OCI-LY7 (cell line): ENCODE results near the gene ENO1. TPM values are rescaled to one million over a fixed set of nuclear protein-coding genes. Genes with fewer than 3 reads are reported as not detected.

Source experiments
- BruUV-seq: library from RNA; stranded (reverse); fragments of 400-500 nt; replicated peaks from 2 replicates; lab custom pipeline; 2021; lab: Mats Ljungman, UMichigan
- CTCF ChIA-PET: fragments of 300-600 bp; sonication (Branson Sonifier 250); formaldehyde crosslinking; loops from one replicate; lab custom pipeline; 2022; ENCODE audit warnings: antibody characterized with exemption; ENCODE audit not compliant: unreplicated experiment; lab: Charles Lee
- POLR2A ChIA-PET: fragments of 300-600 bp; sonication (Branson Sonifier 250); formaldehyde crosslinking; loops from one replicate; lab custom pipeline; 2022; ENCODE audit warnings: antibody characterized with exemption; lab: Charles Lee
- DNase-seq: peaks from one replicate; pipeline ENCODE4 v3.0.0-alpha.2; 2015; ENCODE audit warnings: low spot score
- H2AFZ ChIP-seq: fragments of 200-600 bp; sonication (generic), shearing (Covaris generic); 2 replicates; pipeline ENCODE4 v1.6.1; 2014; ENCODE audit warnings: mild to moderate bottlenecking, antibody characterized with exemption, low read length, moderate library complexity
- H3K27ac ChIP-seq: fragments of 200-600 bp; sonication (generic); 2 replicates; pipeline ENCODE4 v1.5.1; 2014; ENCODE audit warnings: mixed run types, low read depth, mild to moderate bottlenecking, moderate library complexity, low read length, inconsistent platforms; ENCODE audit not compliant: poor library complexity, severe bottlenecking
- H3K36me3 ChIP-seq: fragments of 200-600 bp; sonication (generic); 2 replicates; pipeline ENCODE4 v1.6.1; 2014; ENCODE audit warnings: mild to moderate bottlenecking, antibody characterized with exemption, low read length, moderate library complexity, mixed read lengths; ENCODE audit not compliant: insufficient read depth
- H3K4me1 ChIP-seq: fragments of 200-600 bp; sonication (generic); 2 replicates; pipeline ENCODE4 v1.5.1; 2014; ENCODE audit warnings: mild to moderate bottlenecking, low read length; ENCODE audit not compliant: insufficient read depth, poor library complexity, severe bottlenecking
- H3K4me2 ChIP-seq: fragments of 200-600 bp; sonication (generic); 2 replicates; pipeline ENCODE4 v1.6.1; 2014; ENCODE audit warnings: mild to moderate bottlenecking, low read length
- H3K4me3 ChIP-seq: fragments of 200-600 bp; sonication (generic); 2 replicates; pipeline ENCODE4 v1.5.1; 2014; ENCODE audit warnings: mild to moderate bottlenecking, low read depth, low read length; ENCODE audit not compliant: poor library complexity, severe bottlenecking
- H3K79me2 ChIP-seq: fragments of 200-600 bp; sonication (generic); 2 replicates; pipeline ENCODE4 v1.6.1; 2016; ENCODE audit warnings: low read depth, mild to moderate bottlenecking, low read length, moderate library complexity, mixed read lengths; ENCODE audit not compliant: insufficient read depth
- H3K9me2 ChIP-seq: fragments of 200-600 bp; sonication (generic); 2 replicates; pipeline ENCODE4 v1.6.1; 2016; ENCODE audit warnings: mild to moderate bottlenecking, low read length, mixed read lengths; ENCODE audit not compliant: insufficient read depth
- H3K9me3 ChIP-seq: fragments of 200-600 bp; sonication (generic); 2 replicates; pipeline ENCODE4 v1.6.1; 2014; ENCODE audit warnings: mild to moderate bottlenecking, mixed run types, low read length, mixed read lengths
- H4K20me1 ChIP-seq: fragments of 200-600 bp; sonication (generic); 2 replicates; pipeline ENCODE4 v1.6.1; 2014; ENCODE audit warnings: mild to moderate bottlenecking, antibody characterized with exemption, low read length, moderate library complexity, mixed read lengths; ENCODE audit not compliant: insufficient read depth
- EZH2phosphoT487 ChIP-seq: fragments of 200-600 bp; sonication (generic); IDR thresholded peaks from 2 replicates; pipeline ENCODE4 v1.6.1; 2018; ENCODE audit warnings: low read depth, borderline replicate concordance, mild to moderate bottlenecking, mixed run types, antibody characterized with exemption, low read length, moderate library complexity, mixed read lengths
- intact Hi-C: fragments of 100-400 bp; cut with micrococcal nuclease; formaldehyde crosslinking; loops from one replicate; pipeline ENCODE4 v1.10.0; 2022; ENCODE audit not compliant: unreplicated experiment
- total RNA-seq, 2 experiments: library from RNA; depleted of rRNA in 1 of 2; stranded (reverse); fragments of >200 nt in 1 of 2; shearing (Covaris generic) in 1 of 2; gene quantifications; 2 replicates each; pipeline ENCODE4 v1.2.3, GENCODE V29; 2014 to 2022
- TF ChIP-seq, protein P1 (sequence below): fragments of 200-600 bp; sonication (generic); conservative IDR thresholded peaks from 2 replicates; pipeline ENCODE4 v1.5.1; 2014; ENCODE audit warnings: mild to moderate bottlenecking, antibody characterized with exemption, low read length, moderate library complexity, mixed read lengths

Gene ENO1
- total RNA-seq, 2 experiments from 2014 or later = 1,017 to 1,337 TPM

DNA sequence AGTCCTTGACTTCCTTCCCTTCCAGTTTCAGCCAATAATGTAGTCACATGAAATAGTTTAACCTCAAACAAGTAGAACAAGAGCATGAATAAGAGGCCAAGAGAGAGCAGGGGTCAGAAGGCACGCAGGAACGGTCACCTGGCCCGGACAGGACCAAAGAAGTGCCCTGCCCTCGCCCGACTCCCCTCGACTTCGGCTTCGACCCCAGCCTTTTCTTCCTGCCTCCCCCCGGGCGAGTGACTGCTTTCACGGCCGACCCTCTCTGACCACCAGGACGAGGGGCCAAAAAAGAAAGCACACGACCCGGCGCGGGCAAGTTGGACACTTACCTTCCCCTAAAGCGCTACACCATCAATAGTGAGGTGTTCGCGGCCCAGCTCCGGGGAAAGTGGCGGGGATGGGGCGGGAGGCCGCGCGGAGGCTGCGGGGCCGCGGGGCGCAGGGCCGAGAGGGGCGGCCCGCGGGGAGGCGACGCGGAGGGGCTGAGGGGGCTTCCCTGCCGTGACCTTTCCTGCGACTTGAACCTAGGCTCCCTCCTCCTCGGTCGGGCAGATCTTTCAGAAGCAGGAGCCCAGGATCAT is 61.6 kb downstream of the ENO1 start:
- Histone ChIP-seq H3K79me2 (peaks cover 53% of the 10 kb centered on the region), H3K4me1 (peaks cover 41% of the 10 kb centered on the region), H3K27ac (peak overlapping the region; percentile 81), H3K36me3 (0 out of 2 replicates have a peak, but pooled peaks cover 3% of the 10 kb centered on the region), H4K20me1 (peaks cover 15% of the 10 kb centered on the region; the same call in 1 of the 2 replicates), H2AFZ (peak overlapping the region; percentile 76; the same call in 1 of the 2 replicates), H3K4me2 (peak overlapping the region; percentile 97), H3K9me3 (no peaks in the 10 kb centered on the region), H3K9me2 (no peaks in the 10 kb centered on the region), H3K4me3 (peak overlapping the region; percentile 89)
- no TSS peak for BruUV-seq
- CTCF ChIA-PET = no interaction called here
- intact Hi-C loops = loop anchor here (2.0 to 5.0 kb wide), 2 partner anchors 62 to 260 kb away; partner anchors contain the start of gene ENO1
- POLR2A ChIA-PET = interaction anchor here (0.7 to 1.0 kb wide), 2 partner anchors 21 to 278 kb away, joined by 3 to 4 read pairs; no protein-coding TSS in a partner anchor
- TF ChIP-seq, protein P1, sequence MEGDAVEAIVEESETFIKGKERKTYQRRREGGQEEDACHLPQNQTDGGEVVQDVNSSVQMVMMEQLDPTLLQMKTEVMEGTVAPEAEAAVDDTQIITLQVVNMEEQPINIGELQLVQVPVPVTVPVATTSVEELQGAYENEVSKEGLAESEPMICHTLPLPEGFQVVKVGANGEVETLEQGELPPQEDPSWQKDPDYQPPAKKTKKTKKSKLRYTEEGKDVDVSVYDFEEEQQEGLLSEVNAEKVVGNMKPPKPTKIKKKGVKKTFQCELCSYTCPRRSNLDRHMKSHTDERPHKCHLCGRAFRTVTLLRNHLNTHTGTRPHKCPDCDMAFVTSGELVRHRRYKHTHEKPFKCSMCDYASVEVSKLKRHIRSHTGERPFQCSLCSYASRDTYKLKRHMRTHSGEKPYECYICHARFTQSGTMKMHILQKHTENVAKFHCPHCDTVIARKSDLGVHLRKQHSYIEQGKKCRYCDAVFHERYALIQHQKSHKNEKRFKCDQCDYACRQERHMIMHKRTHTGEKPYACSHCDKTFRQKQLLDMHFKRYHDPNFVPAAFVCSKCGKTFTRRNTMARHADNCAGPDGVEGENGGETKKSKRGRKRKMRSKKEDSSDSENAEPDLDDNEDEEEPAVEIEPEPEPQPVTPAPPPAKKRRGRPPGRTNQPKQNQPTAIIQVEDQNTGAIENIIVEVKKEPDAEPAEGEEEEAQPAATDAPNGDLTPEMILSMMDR = no peak
- TF ChIP-seq EZH2phosphoT487 = no peak
- peak; percentile 38 for DNase-seq

DNA sequence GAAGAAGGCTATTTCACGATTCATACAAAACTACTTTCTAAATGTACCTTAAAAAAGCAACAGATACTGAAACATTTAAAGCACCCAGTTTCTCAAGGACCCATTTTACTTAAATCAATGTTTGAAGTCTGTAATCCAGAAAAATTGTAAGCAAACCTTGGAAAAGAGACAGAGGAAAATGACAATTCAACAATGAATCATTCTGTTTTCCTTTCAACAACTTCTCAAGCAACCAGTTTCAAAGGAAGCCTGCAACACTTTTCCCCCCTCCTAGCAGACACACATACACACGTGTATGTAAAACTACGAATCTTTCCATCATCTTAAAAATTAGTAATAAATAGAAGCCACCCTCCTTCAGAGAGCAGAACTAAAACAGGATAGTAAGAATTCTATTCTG is 62.2 kb downstream of the ENO1 start:
- Histone ChIP-seq H3K36me3 (0 out of 2 replicates have a peak, but pooled peaks cover 3% of the 10 kb centered on the region), H3K79me2 (peaks cover 59% of the 10 kb centered on the region), H3K9me3 (no peaks in the 10 kb centered on the region), H3K4me2 (peak overlapping the region; percentile 97), H3K4me3 (peak overlapping the region; percentile 89), H4K20me1 (peaks cover 20% of the 10 kb centered on the region), H3K27ac (peak overlapping the region; percentile 81), H2AFZ (peak overlapping the region; percentile 76; the same call in 1 of the 2 replicates), H3K9me2 (no peaks in the 10 kb centered on the region), H3K4me1 (peaks cover 40% of the 10 kb centered on the region)
- peak; percentile 14 for DNase-seq
- intact Hi-C loops = loop anchor here (2.0 to 5.0 kb wide), 2 partner anchors 63 to 261 kb away; partner anchors contain the start of gene ENO1
- CTCF ChIA-PET = no interaction called here
- TF ChIP-seq, protein P1 = no peak
- TF ChIP-seq EZH2phosphoT487 = no peak
- no TSS peak for BruUV-seq
- POLR2A ChIA-PET = interaction anchor here (0.6 to 1.8 kb wide), 3 partner anchors 14 to 268 kb away, joined by 3 to 5 read pairs (median 4); no protein-coding TSS in a partner anchor
